AG09319 (cell line): ENCODE measurements around the gene SLITRK2.

Source experiments
- DNase-seq: peaks from one replicate; pipeline ENCODE4 v3.0.0-alpha.2; 2010; ENCODE audit warnings: low read depth; ENCODE audit errors: extremely low read depth
- TF ChIP-seq, protein P1 (sequence below): IDR thresholded peaks from 2 replicates; pipeline ENCODE4 v1.5.1; 2011; ENCODE audit warnings: low read depth, mild to moderate bottlenecking, inconsistent platforms, low read length, moderate library complexity

Gene SLITRK2

DNA sequence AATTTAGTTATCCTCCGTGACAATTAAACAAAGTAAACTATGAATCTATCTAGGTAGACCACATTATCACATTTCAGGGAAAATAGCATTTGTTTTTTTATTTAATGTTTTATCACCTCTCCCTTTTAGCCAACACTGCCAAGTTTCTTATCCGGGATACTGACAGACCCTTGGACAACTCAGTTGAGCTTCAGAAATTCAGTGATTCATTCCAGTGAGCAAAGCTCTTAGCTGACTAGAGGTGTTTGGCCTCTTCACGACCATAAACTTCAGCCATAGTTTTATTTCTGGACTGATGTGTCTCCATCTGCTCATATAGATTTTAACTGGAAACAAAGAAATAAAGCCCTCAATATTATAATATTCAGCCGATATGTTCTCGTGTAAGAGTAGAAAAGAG is 15.2 kb downstream of the SLITRK2 start:
- no peak for DNase-seq
- TF ChIP-seq, protein P1, sequence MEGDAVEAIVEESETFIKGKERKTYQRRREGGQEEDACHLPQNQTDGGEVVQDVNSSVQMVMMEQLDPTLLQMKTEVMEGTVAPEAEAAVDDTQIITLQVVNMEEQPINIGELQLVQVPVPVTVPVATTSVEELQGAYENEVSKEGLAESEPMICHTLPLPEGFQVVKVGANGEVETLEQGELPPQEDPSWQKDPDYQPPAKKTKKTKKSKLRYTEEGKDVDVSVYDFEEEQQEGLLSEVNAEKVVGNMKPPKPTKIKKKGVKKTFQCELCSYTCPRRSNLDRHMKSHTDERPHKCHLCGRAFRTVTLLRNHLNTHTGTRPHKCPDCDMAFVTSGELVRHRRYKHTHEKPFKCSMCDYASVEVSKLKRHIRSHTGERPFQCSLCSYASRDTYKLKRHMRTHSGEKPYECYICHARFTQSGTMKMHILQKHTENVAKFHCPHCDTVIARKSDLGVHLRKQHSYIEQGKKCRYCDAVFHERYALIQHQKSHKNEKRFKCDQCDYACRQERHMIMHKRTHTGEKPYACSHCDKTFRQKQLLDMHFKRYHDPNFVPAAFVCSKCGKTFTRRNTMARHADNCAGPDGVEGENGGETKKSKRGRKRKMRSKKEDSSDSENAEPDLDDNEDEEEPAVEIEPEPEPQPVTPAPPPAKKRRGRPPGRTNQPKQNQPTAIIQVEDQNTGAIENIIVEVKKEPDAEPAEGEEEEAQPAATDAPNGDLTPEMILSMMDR: no peak

DNA sequence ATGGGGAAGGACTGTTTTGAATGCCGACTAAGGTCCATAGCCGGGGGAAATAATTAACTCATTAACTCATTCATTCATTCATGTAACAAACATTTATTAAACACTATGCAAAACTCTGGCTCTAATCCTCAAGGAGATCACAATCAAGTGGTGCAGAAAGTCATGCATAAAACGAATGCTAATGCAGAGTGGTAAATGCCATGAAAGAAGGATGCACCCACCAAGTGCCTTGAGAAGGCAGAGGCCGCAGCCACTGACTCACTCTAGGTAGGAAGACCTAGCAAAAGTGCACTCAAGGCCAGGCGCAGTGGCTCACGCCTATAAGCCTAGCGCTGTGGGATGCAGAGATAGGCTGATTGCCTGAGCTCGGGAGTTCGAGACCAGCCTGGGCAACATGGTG is 22.9 kb downstream of the SLITRK2 start:
- TF ChIP-seq, protein P1: no peak

DNA sequence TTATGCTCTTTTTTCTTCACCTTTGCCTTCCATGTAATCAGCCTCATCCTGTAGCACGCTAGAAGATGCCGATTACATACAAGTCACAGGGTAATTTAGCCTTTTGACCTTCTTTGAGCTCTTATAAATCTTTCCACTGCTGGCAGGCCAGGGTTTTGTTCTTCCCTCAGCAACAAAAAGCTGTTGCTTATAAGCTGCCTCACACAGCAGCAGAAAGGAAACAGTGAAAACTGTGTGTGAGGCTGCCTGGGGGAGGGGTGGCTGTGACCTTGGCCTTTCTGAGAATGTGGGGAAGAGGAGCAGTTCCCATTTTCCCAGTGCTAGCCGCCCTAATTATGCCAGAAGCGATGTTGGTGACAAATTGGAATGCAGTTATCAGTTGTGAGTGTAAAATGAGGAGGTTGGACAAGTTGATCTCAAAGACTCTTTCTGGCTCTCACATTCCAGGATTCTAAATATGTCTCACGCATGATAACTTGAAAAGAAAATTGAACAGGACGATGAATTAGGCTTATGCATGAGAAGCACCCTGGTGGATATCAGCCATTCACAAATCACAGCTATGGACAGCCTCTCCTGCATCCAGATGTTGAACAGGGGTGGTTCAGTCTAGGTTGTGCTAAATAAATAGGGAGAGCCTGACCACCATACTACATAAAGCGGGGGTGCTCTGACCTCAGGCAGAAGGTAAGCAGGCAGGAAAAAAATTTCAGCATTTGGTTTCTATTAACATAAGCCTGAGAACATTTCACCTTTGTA is 25.7 kb downstream of the SLITRK2 start:
- TF ChIP-seq, protein P1: no peak
- DNase-seq: no peak

More for the DNA sequence above, 22.9 kb downstream of the SLITRK2 start:
- no peak for DNase-seq

DNA sequence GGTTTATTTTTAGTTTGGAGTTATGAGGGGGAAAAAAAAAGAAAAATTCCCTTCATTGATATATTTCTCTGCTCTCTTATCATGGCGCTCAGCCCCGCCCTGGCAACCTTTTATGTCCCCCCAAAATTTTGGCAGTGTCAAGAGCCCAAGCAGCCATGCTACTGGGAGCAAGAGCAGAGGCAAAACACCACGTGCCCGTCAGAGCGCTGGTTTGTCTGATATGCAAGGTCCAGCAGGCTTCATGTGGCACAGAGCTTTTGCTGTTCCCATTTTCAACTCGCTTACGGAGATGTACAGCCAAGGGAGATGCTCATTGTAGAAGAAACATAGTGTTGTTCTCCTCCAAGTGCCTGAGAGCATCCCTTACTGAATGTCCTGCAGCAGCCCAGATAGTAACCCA is 27.3 kb downstream of the SLITRK2 start:
- DNase-seq: no peak
- TF ChIP-seq, protein P1: no peak

DNA sequence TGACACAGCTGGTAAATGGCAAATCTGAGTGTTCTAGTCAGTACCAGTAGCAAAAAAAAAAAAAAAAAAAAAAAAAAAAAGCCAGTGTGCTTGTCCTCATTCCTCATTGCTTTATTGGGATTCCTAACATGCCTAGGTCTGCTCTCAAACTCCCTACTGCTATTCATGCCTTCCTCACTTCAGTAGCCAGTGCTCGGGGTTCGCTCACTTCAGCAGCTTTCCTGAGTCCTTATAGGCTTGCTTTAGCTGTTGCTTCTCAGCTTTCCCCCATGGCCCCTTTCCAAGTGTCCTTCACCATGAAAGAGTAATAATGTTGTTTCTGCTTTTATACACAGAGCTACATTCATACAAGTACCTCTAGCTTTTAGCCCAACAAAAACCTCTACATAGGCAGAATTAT is 30.8 kb downstream of the SLITRK2 start:
- TF ChIP-seq, protein P1: no peak
- DNase-seq: no peak

DNA sequence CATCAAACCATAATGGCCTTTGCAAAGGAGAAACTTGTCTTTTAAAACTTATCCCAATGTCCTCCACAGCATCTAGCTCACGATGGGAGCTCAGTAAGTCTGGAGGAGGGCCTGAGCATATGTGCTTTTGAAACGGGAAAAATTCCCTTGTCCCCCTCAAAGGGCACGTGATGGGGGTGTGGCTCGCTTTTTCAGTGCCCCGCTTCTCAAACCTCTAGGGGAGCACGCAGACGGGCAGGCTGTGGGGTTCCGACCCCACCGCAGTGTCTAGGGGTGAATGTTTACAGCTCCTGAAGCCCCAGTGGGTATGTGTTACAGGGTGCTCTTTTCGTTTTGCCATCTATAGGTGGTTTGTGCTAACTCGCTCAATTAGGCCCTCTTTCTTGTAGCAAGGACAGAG is 31.2 kb downstream of the SLITRK2 start:
- TF ChIP-seq, protein P1: no peak
- no peak for DNase-seq

DNA sequence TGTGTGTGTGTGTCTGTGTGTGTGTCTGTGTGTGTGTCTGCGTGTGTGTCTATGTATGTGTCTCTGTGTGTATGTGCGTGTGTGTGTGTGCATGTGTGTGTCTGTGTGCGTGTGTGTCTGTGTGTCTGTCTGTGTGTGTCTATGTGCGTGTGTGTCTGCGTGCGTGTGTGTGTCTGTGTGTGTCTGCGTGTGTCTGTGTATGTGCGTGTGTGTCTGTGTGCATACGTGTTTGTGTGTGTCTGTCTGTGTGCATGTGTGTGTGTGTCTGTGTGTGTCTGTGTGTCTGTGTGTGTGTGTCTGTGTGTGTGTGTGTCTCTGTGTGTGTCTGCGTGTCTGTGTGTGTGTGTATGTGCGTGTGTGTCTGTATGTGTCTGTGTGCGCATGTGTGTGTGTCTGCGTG is 35.6 kb downstream of the SLITRK2 start:
- DNase-seq: no peak
- TF ChIP-seq, protein P1: no peak
